Hematopoietic multipotent progenitor cell (in vitro differentiated cells): ENCODE results near the gene PORCN. TPM values are rescaled to one million over a fixed set of nuclear protein-coding genes. Genes with fewer than 3 reads are reported as not detected.
A peak's percentile ranks its signal among the peaks of the same experiment; 100 is the strongest.

Experiments
- DNase-seq, 3 donors: peaks; one replicate each; pipeline ENCODE4 v3.0.0-alpha.2; 2011 to 2015; ENCODE audit warnings: low read depth in 2 of 3, low spot score in 2 of 3
- total RNA-seq: library from RNA; depleted of rRNA; stranded (reverse); fragments of >200 nt; gene quantifications from one replicate; pipeline ENCODE4 v1.2.3, GENCODE V29; 2012

PORCN gene
- total RNA-seq: 21.0 TPM

DNA sequence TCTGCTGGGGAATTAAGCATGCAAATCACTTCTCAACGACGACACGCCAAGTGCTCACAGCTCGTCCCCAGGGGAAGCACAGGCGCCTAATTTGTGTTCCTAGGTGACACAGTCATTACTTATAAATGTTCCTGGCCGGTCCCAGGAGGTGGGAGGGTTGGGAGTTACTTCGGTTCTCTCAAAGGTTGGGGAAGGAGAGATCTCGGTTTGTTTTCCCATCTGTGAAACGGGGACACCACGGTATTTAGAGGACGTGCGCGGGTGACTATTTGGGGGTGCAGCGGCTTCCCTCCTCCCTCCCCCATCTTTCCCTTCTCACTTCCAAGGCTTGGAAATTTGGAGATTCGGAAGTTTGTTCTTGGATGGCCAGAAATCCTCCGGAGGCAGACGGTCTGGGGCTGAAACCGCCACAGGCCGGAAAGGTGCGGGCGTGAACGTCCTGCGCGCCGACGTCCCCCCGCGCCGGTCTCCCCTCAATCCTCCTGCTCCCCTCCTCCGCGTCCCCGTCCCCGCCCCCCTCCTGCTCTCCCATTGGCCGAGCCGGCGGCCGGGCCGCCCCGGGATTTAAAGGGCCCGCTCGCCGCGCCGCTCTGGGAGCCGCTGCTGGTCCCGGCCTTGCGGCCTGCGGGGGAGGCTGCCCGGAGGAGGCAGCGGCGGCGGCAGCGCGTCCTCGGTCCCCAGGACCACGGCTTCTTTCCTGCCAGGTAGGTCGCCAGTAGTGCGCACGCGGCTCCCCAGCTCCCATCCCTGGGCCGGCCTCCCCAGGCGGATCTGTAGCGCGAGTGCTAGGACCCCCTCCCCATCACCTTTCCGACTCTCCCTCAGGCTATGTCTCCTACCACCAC is at the start of gene PORCN:
TSS of gene PORCN (plus strand) at position 593 of the 845 bp plus-strand sequence. CDS start 829 bp downstream, outside the sequence.
- DNase-seq: peak in 2 of 3 donors; percentile 67 to 77

DNA sequence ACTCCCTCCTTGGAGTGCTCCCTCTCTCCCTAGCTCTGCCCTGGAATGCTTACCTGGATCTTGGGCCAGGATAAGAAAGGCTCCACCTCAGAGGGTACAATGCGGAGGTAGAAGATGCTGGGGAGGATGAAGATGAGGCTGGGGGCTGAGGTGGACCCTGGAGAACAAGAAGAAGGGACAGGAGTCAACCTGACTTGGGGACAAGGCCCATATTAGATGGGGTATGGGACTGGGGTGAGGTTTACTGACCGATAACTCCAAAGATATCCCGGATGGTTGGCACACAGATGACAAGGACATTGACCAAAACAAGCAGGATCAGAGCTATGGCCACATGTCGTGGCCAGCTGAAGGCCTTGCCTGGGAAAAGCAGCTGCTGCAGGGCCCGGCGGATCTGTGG is 49.3 kb upstream of the PORCN start:
- no peak for DNase-seq

DNA sequence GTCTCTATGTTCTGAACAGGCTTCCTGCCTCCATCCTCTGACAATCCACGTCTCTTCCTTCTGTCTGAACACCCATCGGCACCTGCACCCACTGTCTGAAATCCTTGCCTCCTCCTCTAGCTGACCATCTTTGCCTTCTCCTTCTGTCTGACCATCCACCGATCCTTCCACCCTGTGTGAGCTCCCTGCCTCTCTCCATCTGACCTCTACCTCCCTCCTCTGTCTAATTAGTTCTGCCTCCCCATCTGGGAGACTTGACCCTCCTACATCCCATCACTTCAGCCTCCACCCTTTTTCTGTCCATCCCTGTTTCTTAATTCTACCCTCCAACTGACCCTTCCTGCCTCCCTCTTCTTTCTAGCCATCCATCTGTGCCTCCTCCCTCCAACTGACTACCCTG is 48.8 kb upstream of the PORCN start:
- no peak for DNase-seq

- DNase-seq: no peak
Observed at GRCh38 chrX:48460606-48461005, 48.2 kb upstream of the PORCN start.

- no peak for DNase-seq
Observed at GRCh38 chrX:48461830-48462229, 47.0 kb upstream of the PORCN start.

- no peak for DNase-seq
Observed at GRCh38 chrX:48465336-48465933, 43.4 kb upstream of the PORCN start.

DNA sequence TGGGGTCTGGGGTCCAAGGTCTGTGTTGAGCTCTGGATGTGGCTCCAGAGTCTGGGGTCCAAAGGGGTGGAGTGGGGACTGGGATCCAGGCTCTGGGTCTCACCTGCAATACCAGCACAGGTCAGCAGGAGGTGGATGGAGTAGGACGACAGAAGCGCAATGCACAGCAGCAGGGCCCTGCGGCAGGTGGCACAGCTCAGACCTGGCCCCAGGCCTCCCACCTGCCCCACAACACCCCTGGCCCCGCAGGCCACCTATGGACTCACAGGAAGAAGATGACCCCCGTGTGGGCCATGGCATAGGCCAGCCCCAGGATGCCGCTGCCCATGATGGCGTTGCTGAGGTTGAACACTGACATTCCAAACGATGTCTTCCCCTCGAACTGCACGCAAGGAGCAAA is 42.1 kb upstream of the PORCN start:
- no peak for DNase-seq

GRCh38 chrX:48467281-48467761 is 41.5 kb upstream of the PORCN start:
- DNase-seq: no peak

DNA sequence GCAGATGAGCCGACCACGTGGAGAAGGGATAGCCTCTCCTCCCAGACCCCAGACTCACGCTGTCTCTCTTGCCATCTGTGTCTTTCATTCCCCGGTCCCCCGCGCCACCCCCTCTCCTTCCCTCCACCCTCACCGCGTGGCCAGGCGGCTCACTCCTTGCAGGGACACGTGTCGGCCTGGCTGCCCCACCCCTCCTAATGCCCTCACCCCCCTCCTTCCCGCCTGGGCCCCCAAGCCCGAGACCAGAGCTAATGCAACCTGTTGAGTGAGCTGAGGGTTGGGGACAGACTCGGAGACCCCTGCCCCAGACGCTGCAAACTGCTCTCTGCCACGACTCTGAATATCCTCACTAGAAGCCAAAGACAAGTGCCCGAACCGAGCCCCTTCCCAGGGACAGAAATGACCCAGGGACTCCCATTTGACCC is 40.5 kb upstream of the PORCN start:
- DNase-seq: peak in 1 of 3 donors; percentile 31

GRCh38 chrX:48468693-48469691 is 39.8 kb upstream of the PORCN start:
- peak in 2 of 3 donors; percentile 43 to 48 for DNase-seq

- no peak for DNase-seq
Observed at GRCh38 chrX:48470110-48470832, 38.5 kb upstream of the PORCN start, which contains the start of gene SLC38A5. Gene SLC38A5 (minus strand): TSS chrX:48470260. CDS start chrX:48467924, 2,336 bp downstream.

GRCh38 chrX:48470833-48471118 is 38.0 kb upstream of the PORCN start:
- no peak for DNase-seq

GRCh38 chrX:48471504-48471903 is 37.3 kb upstream of the PORCN start:
- no peak for DNase-seq

DNA sequence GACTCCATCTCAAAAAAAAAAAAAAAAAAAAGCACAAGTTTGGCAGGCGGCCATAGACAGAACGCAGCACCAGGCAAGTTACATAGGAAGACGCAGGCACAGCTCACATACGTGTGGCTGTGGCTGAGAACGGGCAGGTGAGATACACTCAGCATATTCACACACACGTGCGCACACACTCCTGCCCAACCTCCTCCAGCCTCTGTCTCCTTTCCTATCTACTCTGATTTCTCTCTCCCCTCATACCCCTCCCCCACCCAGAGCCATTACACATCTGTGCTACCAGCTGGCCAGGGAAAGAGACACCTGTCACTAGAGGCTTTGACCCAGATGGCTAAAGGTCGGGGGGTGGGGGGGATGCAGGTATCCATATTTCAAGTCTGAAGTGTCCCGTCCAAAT is 36.6 kb upstream of the PORCN start:
- DNase-seq: no peak

- no peak for DNase-seq
Observed at GRCh38 chrX:48472851-48473703, 35.7 kb upstream of the PORCN start.

- no peak for DNase-seq
Observed at GRCh38 chrX:48473704-48473990, 35.1 kb upstream of the PORCN start.

DNA sequence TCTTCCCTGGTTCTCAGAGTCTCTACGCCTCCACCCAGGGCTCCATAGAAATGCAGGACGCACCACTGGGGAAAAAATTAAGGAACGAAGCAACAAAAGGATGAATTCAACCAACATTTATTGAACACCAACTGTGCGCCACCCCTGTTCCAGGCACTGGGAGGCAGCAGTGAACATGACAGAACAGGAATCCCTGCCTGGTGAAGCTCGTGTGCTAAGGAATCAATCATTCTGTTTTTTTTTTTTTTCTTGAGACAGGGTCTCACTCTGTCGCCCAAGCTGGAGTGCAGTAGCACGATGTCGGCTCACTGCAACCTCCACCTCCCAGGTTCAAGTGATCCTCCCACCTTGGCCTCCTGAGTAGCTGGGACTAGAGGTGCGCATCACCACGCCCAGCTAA is 34.7 kb upstream of the PORCN start:
- DNase-seq: peak in 1 of 3 donors; percentile 19

- DNase-seq: no peak
Observed at GRCh38 chrX:48474581-48474980, 34.2 kb upstream of the PORCN start.

GRCh38 chrX:48475296-48475695 is 33.5 kb upstream of the PORCN start:
- DNase-seq: no peak
